HG03060 (cell line): ENCODE data around the gene FREM2.

Experiments used
- ATAC-seq: cut with Tn5 transposase; IDR thresholded peaks from one replicate; pipeline ENCODE4 v1.9.1; 2021; ENCODE audit warnings: low read depth, moderate number of reproducible peaks; ENCODE audit not compliant: unreplicated experiment

The FREM2 gene

DNA sequence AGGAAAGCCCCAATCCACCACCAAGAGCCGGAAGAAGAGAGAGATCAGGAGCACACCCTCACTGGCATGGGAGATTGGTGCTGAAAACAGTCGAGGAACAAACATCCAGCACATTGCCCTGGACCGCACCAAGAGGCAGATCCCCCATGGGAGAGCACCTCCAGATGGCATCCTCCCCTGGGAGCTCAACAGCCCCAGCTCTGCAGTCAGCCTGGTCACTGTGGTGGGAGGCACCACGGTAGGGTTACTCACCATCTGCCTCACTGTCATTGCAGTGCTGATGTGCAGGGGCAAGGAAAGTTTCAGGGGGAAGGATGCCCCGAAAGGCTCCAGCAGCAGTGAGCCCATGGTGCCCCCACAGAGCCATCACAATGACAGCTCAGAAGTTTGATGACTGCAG is 193.5 kb downstream of the FREM2 start:
- ATAC-seq: no peak

DNA sequence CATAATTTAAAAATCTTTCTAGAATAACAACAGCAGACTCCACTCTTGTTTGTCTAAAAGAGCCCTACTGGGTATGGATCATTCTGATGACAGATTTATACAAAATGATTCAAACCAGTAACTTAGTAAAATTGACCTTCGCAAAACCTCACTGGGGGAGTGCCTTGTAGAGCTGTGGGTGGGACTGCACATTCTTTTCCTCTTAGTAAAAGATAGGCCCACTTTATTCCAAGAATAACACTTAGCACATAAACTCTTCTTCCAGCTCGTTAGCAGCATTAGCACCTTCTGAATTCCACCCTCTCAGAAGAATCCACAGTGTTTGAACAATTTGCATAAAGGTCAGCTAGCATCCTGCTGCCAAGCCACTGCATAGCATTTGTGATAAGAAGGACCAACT is 196.9 kb downstream of the FREM2 start:
- no peak for ATAC-seq

DNA sequence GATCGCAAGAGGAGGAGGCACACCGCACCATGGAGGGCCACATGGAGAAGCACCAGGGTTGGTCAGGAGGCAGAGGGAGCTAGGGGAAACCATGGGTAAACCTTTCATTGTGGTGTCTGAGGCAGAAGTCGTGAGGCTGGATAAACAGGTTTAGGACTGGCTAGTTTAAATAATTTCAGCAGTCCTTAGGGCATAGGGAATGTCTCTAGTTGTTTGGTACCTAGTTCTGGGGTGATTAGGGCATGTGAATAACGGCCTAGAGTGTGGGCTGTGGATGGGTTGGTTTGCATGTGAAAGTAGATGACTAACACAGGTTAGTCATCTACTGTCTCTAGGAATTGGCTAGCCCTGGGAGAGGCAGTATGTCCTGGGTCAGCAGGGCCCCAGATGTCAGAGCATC is 201.4 kb downstream of the FREM2 start:
- no peak for ATAC-seq

DNA sequence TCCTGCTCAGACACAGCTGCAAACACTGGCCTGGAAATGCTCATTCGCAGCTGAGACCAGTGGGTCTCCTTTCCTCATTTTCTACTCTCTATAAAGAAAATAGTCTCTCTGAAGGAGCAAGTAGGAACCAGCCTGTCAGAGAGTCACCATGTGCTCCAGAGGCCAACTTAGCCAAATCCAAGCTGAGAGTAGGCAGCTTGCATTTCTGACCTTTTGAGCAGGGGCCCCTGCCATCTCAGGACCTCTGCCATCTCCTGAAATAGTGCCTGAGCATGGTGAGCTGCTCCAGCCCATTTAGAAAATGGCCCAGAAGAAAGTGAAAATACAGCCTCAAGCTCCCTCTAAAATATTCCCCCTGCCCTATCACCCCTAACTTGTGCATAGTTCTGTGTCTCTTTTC is 208.2 kb downstream of the FREM2 start:
- no peak for ATAC-seq

DNA sequence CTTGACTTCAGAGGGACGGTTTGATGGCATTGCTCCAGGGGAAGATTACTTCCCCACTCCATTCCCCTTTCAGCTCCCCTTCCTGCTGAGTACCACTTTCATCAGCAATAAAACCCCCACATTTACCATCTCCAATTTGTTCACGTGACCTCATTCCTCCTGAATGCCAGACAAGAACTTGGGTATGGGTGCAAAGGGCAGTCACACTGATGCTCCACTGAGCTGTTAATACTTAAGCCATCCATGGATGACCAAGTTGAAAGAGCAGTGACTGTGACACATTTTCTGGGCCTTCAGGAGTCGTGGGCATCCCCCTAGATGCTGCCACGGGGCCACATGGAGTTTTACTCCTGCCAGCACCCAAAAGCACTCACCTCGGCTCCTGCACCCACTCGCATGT is 210.6 kb downstream of the FREM2 start:
- ATAC-seq: no peak

DNA sequence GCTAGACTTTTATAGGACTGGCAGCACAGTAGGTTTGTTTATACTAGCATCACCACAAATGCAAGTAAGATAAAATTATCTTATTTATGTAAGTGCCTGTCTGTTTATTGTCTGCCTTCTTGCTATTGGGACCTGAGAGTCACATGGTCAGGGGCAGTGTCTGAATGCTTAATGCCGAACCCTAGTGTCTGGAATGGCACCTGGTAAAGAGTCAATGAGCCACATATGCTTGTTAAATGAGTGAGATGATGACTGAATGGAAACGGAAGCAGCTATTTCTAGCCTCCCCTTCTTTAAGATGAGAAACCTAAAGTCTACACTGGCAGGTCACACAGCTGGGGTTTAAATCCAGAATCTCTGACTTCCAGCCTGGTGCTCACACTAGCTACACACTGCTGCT is 211.6 kb downstream of the FREM2 start:
- ATAC-seq: no peak

DNA sequence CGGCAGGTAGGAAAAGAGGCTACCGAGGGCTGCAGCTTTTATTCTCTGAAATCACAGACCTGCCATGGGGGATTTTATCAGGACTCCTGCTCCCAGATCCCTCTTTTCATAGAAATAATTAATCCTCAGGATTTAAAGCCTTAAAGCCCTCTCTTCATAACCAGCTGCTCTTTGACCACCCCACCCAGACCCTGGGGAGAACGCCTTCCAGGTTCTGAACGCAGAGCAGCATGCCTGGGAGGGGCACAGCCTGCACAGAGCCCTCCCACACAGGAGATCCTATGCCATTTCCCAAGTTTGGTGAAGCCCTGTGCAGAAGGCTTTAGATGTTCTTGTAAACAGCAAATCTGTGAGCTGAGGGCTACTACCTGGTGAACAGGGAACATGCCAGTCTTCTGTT is 212.7 kb downstream of the FREM2 start:
- no peak for ATAC-seq

DNA sequence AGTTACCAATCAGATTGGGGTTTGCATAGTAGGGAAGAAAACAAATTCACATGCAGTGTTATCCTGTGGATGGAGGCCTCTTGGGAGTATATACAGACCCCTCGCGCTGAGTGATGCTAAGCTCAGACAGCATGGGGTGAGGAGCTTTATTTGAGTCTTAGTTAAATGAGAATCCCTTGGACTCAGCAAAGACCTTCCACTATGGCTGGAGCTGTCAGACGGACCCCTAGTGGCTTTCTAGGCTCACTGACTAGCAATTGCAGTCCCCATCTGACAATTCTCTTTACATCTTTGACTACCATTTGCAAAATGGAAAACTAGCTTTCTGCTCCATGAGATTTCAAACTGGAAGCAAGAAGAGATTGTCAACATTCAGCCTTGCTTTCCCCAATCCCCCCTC is 213.3 kb downstream of the FREM2 start:
- no peak for ATAC-seq

DNA sequence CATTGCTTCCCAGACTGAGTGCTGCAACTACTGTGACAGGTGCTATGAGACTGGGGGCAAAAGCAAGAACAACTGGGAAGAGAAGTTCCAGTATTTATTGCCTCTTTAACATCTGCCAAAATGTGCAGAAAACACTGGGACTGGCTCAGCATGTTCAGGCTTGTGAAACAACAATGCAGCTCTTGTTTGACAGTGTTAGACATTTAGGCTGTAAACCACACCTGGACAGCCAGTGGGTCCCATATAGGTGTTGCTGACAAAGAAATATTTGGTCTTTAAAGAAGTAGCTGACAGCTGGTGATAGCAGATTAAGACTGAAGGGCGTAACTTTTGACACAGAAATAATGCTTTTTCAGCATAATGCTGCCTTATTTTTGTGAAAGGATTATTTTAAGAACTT is 215.7 kb downstream of the FREM2 start:
- ATAC-seq: no peak

DNA sequence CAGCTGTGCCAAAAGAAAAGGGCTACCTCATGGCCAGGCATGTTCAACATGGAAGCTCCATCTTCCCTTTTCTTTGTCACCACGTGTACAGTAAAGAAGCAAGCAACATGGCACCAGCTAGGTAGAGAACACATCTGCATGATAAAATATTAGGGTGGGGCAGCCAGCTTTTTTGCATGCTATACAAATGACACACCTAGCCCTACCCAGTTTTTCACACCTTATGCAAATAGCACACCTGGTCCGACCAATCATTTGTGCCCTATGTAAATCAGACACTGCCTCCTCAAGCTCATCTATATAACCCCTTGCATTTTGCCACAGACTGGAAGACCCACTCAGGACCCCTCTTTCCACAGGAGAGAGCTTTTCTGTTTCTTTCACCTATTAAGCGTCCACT is 218.2 kb downstream of the FREM2 start:
- no peak for ATAC-seq

DNA sequence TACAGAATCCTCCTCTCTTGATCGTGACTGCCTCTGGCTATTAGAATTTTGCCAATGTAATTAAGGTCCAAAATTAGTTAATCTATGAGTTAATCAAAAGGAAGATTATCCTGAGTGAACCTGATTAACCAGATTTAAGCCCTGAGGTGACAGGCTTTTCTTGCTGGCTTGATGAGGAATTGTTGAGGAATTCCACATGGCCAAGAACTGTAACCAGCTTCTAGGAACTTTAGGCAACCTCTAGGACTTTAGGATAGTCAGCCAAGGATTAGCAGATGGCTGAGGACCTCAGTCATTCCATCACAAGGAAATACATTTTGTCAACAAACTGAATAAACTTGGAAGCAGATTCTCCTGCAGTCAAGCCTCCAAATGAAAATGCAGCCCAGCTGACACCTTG is 219.0 kb downstream of the FREM2 start:
- no peak for ATAC-seq

DNA sequence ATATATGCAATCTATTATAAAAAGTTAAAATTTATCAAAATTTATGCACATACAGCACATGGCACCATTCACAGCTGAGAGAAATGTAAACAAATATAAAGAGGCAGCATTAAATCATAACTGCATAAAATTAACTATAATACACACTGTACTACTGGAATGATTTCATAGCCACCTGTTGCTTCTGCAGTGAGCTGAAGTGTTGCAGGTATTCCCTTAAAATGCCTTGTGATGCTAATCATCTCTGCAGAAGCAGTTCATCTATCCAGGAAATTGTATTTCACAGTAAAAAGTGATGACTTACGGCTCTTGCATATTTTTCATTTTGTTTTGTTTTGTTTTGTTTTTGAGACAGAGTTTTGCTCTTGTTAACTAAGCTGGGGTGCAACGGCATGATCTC is 221.7 kb downstream of the FREM2 start:
- ATAC-seq: no peak

DNA sequence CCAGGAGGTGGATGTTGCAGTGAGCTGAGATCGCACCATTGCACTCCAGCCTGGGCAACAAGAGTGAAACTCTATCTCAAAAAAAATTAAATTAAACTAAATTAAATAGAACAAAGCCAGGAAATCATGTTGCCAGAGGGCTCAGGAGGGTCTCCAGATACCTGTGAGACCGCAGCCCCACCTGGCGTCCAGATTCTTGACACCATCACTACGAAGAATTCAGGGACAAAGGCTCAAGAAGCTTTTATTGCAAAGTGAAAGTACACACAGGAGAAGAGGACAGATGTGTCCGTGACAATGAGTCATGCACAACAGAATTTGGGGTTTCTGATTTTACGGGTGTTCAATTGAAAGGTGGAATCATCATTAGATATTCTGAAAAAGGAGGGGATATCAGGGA is 227.2 kb downstream of the FREM2 start:
- ATAC-seq: no peak

DNA sequence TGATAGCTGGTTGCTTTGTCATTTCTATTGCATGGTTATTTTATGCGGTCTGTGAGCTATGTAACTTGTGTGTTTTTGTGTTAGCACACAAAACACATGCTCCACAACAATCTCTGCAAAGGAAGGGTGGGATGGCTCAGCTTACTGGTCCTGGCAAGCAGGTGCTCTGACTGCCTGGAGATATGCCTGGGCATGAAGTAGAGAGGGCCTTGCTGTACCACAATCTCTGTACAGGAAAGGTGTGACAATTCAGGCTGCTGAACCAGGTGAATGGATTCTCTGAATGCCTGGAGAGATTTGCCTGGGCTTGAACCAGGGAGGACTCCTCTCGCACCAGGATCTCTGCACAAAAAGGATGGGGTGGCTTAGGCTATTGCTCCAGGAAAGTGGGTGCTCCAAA is 234.2 kb downstream of the FREM2 start:
- no peak for ATAC-seq

DNA sequence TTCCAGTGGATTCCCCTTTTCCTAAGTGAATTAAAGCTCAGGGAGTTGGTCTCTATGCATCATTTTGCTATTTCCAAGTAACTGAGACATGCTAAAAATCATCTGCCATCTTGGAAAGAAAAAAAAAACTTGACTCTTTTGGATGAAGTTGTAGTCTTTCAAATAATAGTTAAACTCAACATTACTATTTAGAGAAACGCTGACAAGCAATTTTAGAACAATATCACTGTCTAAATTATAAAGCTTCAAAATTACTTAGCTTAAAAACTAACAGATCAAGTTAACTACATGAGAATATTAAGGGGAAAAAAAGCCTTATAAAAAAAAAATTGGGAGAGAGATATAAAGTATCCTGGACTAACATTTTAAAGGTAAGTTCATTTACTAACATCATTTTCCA is 235.3 kb downstream of the FREM2 start:
- no peak for ATAC-seq

DNA sequence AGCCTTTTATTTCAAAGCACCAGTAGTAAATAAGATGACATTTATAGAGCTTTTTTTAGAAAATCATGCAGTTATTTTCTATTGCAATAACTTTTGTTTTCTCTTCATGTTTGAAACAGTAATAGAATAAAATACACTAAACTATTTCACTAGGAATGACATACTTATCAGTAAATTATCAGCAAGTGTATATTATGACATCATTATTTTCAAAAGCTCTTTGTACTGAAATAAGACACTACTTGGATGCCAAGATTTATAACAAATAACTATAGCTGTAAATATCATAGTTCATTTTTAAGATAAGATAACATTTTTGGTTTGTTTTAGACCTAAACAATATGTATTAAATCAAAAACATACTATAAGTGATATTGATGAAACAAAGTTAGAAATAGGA is 246.9 kb downstream of the FREM2 start:
- no peak for ATAC-seq
